NCI-H510A (cell line): Measurements from ENCODE around the gene KMO.

Experiments used
- DNase-seq: peaks from one replicate; lab custom pipeline; 2025; lab: John Stamatoyannopoulos, UW

KMO gene

GRCh38 chr1:241596633-241597032, 64.5 kb downstream of the KMO start:
- no peak for DNase-seq

- no peak for DNase-seq
Observed at GRCh38 chr1:241598249-241598648, 66.1 kb downstream of the KMO start.

- DNase-seq: no peak
Observed at GRCh38 chr1:241600496-241600901, 68.3 kb downstream of the KMO start.

- no peak for DNase-seq
Observed at GRCh38 chr1:241603731-241604245, 71.6 kb downstream of the KMO start.

- no peak for DNase-seq
Observed at GRCh38 chr1:241605146-241605805, 73.1 kb downstream of the KMO start.

GRCh38 chr1:241606544-241606943, 74.4 kb downstream of the KMO start:
- DNase-seq: no peak

GRCh38 chr1:241607497-241607896, 75.3 kb downstream of the KMO start:
- DNase-seq: no peak

- DNase-seq: no peak
Observed at GRCh38 chr1:241608379-241609033, 76.3 kb downstream of the KMO start.

GRCh38 chr1:241610056-241610815, 78.1 kb downstream of the KMO start:
- DNase-seq: peak; percentile 17

GRCh38 chr1:241611063-241611462, 78.9 kb downstream of the KMO start:
- DNase-seq: no peak

GRCh38 chr1:241611736-241612135, 79.6 kb downstream of the KMO start:
- no peak for DNase-seq

- no peak for DNase-seq
Observed at GRCh38 chr1:241612533-241613477, 80.6 kb downstream of the KMO start.

- DNase-seq: no peak
Observed at GRCh38 chr1:241614144-241614543, 82.0 kb downstream of the KMO start.

GRCh38 chr1:241614572-241614971, 82.4 kb downstream of the KMO start:
- DNase-seq: no peak

- no peak for DNase-seq
Observed at GRCh38 chr1:241615043-241615974, 83.1 kb downstream of the KMO start.

- DNase-seq: no peak
Observed at GRCh38 chr1:241617426-241617825, 85.2 kb downstream of the KMO start.

GRCh38 chr1:241622669-241623068, 90.5 kb downstream of the KMO start:
- DNase-seq: no peak

- DNase-seq: no peak
Observed at GRCh38 chr1:241624935-241625334, 92.8 kb downstream of the KMO start.

- no peak for DNase-seq
Observed at GRCh38 chr1:241627453-241628259, 95.5 kb downstream of the KMO start.

GRCh38 chr1:241630005-241630404, 97.8 kb downstream of the KMO start:
- DNase-seq: no peak
